GM21367 (cell line): Measurements from ENCODE around the gene FNDC3A.

Experiments used
- ATAC-seq: cut with Tn5 transposase; IDR thresholded peaks from one replicate; pipeline ENCODE4 v1.9.1; 2021; ENCODE audit not compliant: unreplicated experiment

The FNDC3A gene

GRCh38 chr13:49247643-49248621 is 272.2 kb downstream of the FNDC3A start, which contains the start of gene CDADC1:
Gene CDADC1, plus strand, starts transcription at chr13:49247925. Its CDS starts 113 bp downstream, at chr13:49248038.
- ATAC-seq, result peak; percentile 94

DNA sequence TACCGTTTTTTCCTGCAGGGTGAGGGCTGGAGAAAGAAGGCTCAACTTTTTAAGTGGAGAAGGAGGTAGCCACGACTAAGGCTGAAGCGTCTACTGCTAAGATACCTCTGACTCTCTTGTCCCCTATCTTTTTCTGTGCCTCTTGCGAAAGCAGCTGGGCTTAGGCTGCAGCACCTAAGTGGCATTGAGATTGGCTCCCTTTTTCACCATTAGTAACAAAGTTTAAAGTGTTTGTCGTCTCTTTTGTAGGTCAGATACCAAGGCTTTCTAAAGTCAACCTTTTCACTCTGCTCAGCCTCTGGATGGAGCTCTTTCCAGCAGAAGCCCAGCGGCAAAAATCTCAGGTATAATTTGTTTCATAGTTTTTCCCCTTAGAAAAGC is 272.9 kb downstream of the FNDC3A start:
- no peak for ATAC-seq

- no peak for ATAC-seq
These were observed 275.6 kb downstream of the FNDC3A start for GRCh38 chr13:49251326-49251725.

DNA sequence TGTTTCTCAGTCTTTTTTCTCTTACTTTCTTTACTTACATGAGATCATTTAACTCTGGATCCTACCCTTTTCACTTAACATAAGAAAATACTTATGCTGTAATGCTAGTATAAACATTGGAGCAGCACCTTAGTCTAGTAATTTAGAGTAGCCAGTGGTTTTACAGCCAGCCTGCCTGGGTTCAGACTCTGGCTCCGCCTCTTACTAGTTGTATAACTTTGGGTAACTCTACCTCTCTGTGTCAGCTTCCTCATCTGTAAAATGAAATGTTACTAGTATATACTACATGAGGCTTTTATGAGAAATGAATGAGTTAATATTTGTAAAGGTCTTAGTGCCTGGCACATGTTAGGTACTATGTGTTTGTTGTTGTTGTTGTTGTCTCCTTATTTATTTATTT is 277.6 kb downstream of the FNDC3A start:
- no peak for ATAC-seq

DNA sequence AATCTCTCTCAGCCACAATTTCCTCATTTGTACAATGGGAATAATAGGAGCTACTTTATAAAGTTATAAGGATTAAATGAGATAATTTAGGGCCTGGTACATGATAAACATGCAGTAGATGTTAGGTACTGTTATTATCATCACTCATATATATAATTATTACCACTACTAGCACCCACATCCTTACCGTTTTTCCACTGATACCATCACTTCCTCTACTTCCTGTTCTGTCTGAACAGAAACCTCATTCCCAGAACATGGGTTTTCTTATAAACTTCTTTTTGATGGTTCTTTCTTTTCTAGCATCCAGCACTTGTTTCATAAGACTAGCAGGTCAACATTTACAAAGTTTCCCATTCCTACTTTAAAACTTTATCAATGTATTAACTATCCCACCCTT is 278.3 kb downstream of the FNDC3A start:
- ATAC-seq, result no peak

DNA sequence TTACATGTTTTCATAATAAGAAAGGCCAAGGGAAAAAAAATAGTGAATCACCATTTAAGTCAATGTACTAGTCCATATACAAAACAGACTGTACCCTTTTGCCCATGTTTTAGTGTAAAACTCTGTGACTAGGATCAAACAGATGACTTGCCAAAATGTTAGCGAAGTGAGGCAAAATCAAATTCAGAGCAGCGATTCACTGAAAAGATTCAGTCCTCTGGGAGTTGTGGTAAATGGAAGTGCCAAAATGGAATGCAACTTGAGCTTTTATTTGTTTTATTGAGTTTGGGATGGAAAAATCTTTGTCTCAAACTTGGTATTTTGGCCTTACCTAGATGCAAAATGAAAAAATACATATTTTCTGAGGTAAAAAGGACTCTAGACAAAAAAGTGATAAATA is 281.1 kb downstream of the FNDC3A start:
- ATAC-seq, result no peak

DNA sequence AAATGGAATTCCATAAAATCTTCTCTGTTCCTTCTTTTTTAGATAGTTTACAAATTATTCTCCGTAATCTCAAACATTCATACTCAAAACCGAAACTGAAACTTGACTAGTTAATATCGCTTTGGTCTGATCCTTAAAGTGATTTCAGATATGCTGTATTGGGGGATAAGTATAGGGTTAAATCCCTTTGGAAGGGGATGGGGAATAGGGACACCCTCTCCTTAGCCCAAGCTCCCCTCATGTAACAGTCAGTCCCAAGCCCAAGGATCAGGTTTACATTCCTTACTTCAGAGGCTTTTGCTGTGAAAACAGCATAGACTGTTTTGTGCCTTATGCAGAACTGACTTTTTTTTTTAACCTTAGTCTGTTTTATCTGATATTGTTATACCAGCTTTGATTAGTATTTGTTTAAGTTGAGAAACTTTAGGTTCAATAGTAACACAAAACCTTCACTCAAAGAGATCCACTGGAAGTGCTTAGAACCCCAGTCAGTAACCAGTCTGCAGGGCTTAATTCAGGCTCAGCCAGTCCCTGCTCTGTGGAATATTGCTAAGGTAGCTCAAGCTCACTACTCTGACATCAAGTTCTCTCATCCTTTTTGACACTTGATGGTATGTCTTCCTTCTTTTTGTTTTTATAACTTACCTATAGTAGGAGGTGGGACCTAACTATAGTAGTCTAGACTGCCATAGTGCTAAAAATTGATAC is 282.5 kb downstream of the FNDC3A start:
- no peak for ATAC-seq
